ENCODE measurements around the gene AP4E1.
"Not testable (repeated sequence)": the region's sequence is repeated elsewhere in the genome, so short reads cannot be mapped to it uniquely, and the experiment has no call there.

Gene AP4E1

DNA sequence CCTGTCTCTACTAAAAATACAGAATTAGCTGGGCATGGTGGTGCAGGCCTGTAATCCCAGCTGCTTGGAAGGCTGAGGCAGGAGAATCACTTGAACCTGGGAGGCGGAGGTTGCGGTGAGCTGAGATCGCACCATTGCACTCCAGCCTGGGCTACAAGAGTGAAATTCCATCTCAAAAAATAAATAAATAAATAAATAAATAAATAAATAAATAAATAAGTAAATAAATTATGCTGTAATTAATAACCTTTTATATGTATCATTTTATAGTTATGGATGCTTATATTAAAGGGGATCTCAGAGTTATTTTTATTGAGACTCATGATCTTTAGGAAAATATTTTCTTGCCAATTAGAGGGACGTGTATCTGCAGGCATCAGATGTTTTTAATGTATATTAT is 10.9 kb downstream of the AP4E1 start:
- not testable (repeated sequence) for H3K4me3 ChIP-seq (ENCODE audit: low read length); H3K4me2 ChIP-seq (ENCODE audit: low read length)
- H3K36me3 ChIP-seq (ENCODE audit: insufficient read depth, low read length) = peaks cover 31% of the 10 kb centered on the region

DNA sequence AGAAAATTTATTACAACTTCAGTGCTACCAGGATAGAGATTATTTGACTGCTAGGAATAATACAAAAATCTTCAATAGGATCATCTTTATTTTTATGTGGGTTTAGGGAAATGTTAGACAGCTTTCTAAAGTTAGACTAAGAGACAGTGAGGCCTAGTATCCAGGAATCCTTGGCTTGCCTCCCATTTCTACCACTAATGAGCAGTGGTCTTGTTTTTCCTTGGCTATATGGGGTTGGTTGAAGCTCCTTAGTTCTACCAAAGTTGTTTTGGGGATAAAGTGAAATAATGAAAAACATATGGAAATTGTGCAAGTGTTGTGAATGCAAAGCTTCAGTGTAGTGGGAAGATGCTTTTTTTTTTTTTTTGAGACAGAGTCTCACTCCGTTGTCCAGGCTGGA is 16.8 kb downstream of the AP4E1 start:
- no peaks in the 10 kb centered on the region for H3K9me3 ChIP-seq (replicated peaks; ENCODE audit: low read length)
- H3K4me1 ChIP-seq (ENCODE audit: control insufficient read depth, insufficient read depth, low read length) = no peaks in the 10 kb centered on the region
- H3K4me2 ChIP-seq (ENCODE audit: low read length) = no peak overlapping the region
- no peak overlapping the region for H3K4me3 ChIP-seq (ENCODE audit: low read length)
- H3K36me3 ChIP-seq (ENCODE audit: insufficient read depth, low read length) = peaks cover 32% of the 10 kb centered on the region
- H3K27me3 ChIP-seq (ENCODE audit: control insufficient read depth, insufficient read depth, low read length) = no peaks in the 10 kb centered on the region
- H3K9ac ChIP-seq (ENCODE audit: low read depth, low read length) = no peak overlapping the region

More for the DNA sequence above, 10.9 kb downstream of the AP4E1 start:
- not testable (repeated sequence) for H3K9me3 ChIP-seq (replicated peaks; ENCODE audit: low read length); H3K27me3 ChIP-seq (ENCODE audit: control insufficient read depth, insufficient read depth, low read length); H3K4me1 ChIP-seq (ENCODE audit: control insufficient read depth, insufficient read depth, low read length); H3K9ac ChIP-seq (ENCODE audit: low read depth, low read length)

DNA sequence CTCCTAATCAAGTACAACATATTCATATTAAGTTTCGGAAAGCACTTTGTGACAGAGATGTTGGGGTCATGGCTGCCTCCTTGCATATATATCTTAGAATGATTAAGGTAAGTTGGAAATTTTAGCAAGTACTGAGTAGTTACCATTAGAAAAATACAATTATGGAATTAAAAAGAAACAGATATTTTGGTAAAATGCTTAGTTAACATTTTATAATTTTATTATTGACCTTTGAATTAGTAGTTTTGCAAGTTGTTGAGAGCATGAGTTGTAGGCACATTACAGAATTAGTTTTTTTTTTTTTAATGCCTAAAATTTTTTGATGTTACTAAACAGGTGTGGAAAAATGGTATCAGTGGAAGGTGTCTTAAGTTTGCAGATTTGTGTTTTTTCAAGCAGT is 20.6 kb downstream of the AP4E1 start:
- H3K36me3 ChIP-seq (ENCODE audit: insufficient read depth, low read length) = peaks cover 37% of the 10 kb centered on the region

GRCh38 chr15:50930792-50931191 is 22.3 kb downstream of the AP4E1 start:
- peaks cover 36% of the 10 kb centered on the region for H3K36me3 ChIP-seq (ENCODE audit: insufficient read depth, low read length)
- H3K9ac ChIP-seq (ENCODE audit: low read depth, low read length) = no peak overlapping the region
- H3K4me3 ChIP-seq (ENCODE audit: low read length) = no peak overlapping the region
- no peak overlapping the region for H3K4me2 ChIP-seq (ENCODE audit: low read length)
- no peaks in the 10 kb centered on the region for H3K27me3 ChIP-seq (ENCODE audit: control insufficient read depth, insufficient read depth, low read length)
- no peaks in the 10 kb centered on the region for H3K9me3 ChIP-seq (replicated peaks; ENCODE audit: low read length)
- no peaks in the 10 kb centered on the region for H3K4me1 ChIP-seq (ENCODE audit: control insufficient read depth, insufficient read depth, low read length)

More for the DNA sequence above, 20.6 kb downstream of the AP4E1 start:
- no peaks in the 10 kb centered on the region for H3K4me1 ChIP-seq (ENCODE audit: control insufficient read depth, insufficient read depth, low read length)
- H3K4me3 ChIP-seq (ENCODE audit: low read length) = no peak overlapping the region
- no peaks in the 10 kb centered on the region for H3K9me3 ChIP-seq (replicated peaks; ENCODE audit: low read length)
- no peaks in the 10 kb centered on the region for H3K27me3 ChIP-seq (ENCODE audit: control insufficient read depth, insufficient read depth, low read length)
- no peak overlapping the region for H3K4me2 ChIP-seq (ENCODE audit: low read length)
- H3K9ac ChIP-seq (ENCODE audit: low read depth, low read length) = no peak overlapping the region

DNA sequence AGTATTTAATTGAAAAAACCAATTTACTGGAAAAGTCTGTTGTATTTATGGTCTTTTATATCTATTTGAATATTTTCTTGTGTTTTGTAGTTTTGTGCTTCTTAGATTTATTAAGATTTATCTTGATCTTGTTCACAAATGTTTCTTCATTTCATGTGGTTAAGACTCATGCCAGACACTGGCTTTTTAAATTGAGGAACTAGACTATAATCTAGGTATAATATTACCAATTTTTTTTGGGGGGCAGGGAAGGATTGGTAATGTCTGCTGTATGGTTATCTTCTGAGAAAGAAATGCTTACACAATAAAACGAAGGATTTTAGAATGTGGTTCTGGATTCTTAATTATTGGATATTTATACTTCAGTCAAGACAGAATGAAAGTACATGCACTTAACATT is 24.9 kb downstream of the AP4E1 start:
- Histone ChIP-seq H3K9me3 (replicated peaks; ENCODE audit: low read length) (no peaks in the 10 kb centered on the region), H3K36me3 (ENCODE audit: insufficient read depth, low read length) (peaks cover 35% of the 10 kb centered on the region)

GRCh38 chr15:50938525-50938924 is 30.0 kb downstream of the AP4E1 start:
- Histone ChIP-seq H3K4me2 (ENCODE audit: low read length) (no peak overlapping the region), H3K27me3 (ENCODE audit: control insufficient read depth, insufficient read depth, low read length) (no peaks in the 10 kb centered on the region), H3K9ac (ENCODE audit: low read depth, low read length) (no peak overlapping the region), H3K9me3 (replicated peaks; ENCODE audit: low read length) (no peaks in the 10 kb centered on the region), H3K4me1 (ENCODE audit: control insufficient read depth, insufficient read depth, low read length) (peaks cover 11% of the 10 kb centered on the region), H3K4me3 (ENCODE audit: low read length) (no peak overlapping the region), H3K36me3 (ENCODE audit: insufficient read depth, low read length) (peaks cover 32% of the 10 kb centered on the region)

More for the DNA sequence above, 24.9 kb downstream of the AP4E1 start:
- Histone ChIP-seq H3K4me1 (ENCODE audit: control insufficient read depth, insufficient read depth, low read length) (no peaks in the 10 kb centered on the region), H3K4me2 (ENCODE audit: low read length) (no peak overlapping the region), H3K4me3 (ENCODE audit: low read length) (no peak overlapping the region), H3K27me3 (ENCODE audit: control insufficient read depth, insufficient read depth, low read length) (no peaks in the 10 kb centered on the region), H3K9ac (ENCODE audit: low read depth, low read length) (no peak overlapping the region)

DNA sequence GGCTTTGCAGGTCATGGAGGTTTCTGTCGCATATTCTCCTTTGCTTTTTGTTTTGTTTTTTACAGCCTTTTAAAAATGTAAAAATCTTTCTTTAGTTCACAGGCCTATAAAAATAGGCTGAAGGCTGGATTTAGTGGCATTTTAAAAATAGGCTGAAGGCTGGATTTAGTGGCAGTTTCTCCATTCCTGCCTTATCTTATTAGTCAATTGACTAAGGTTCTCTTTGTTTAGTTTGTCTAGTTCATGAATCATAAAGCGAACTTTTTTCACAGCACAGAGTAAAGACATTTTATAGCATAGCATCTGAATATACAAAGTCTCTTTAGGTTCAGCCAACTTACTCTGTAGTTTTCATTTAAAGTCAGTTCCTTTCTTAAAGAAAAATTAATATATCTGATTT is 31.4 kb downstream of the AP4E1 start:
- Histone ChIP-seq H3K4me2 (ENCODE audit: low read length) (no peak overlapping the region), H3K27me3 (ENCODE audit: control insufficient read depth, insufficient read depth, low read length) (no peaks in the 10 kb centered on the region), H3K4me3 (ENCODE audit: low read length) (no peak overlapping the region), H3K9me3 (replicated peaks; ENCODE audit: low read length) (no peaks in the 10 kb centered on the region), H3K4me1 (ENCODE audit: control insufficient read depth, insufficient read depth, low read length) (peaks cover 11% of the 10 kb centered on the region), H3K36me3 (ENCODE audit: insufficient read depth, low read length) (peaks cover 34% of the 10 kb centered on the region), H3K9ac (ENCODE audit: low read depth, low read length) (no peak overlapping the region)

DNA sequence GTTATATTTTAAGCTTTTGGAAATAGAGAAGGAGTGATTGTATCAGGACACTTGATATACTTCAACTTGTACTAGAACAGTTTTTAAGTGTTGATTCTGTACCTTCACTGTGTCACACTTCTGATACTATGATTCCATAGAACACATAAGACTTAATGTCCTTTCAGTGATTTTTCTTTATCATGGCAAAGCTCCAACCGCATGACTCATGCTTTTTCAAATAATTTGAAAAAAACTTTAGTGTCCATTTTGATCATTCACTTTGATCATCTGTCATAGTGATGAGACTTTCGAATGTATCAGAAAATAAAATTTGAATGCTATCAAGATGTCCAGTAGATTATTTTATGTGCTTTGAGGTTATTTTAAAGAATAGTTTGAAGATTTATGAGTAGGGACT is 32.0 kb downstream of the AP4E1 start:
- Histone ChIP-seq H3K36me3 (ENCODE audit: insufficient read depth, low read length) (peaks cover 30% of the 10 kb centered on the region), H3K4me2 (ENCODE audit: low read length) (no peak overlapping the region), H3K9me3 (replicated peaks; ENCODE audit: low read length) (no peaks in the 10 kb centered on the region), H3K4me1 (ENCODE audit: control insufficient read depth, insufficient read depth, low read length) (peaks cover 14% of the 10 kb centered on the region), H3K9ac (ENCODE audit: low read depth, low read length) (no peak overlapping the region), H3K4me3 (ENCODE audit: low read length) (no peak overlapping the region), H3K27me3 (ENCODE audit: control insufficient read depth, insufficient read depth, low read length) (no peaks in the 10 kb centered on the region)

DNA sequence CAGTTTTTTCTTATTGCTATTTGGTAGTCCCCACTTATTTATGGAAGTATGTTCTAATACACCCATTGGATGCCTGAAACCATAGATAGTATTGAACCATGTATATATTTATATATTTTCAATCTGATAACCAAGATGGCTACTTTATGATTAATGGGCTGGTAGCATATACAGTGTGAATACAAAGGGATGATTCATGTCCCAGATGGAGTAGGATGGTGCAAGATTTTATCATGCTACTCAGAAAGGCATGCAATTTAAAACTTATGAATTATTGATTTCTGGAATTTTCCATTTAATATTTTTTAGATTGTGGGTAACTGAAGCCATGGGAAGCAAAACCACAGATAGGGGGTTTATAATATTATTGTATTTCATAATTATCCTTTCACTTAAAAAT is 35.2 kb downstream of the AP4E1 start:
- H3K36me3 ChIP-seq (ENCODE audit: insufficient read depth, low read length) = peaks cover 27% of the 10 kb centered on the region

GRCh38 chr15:50944672-50945071 is 36.2 kb downstream of the AP4E1 start:
- Histone ChIP-seq H3K27me3 (ENCODE audit: control insufficient read depth, insufficient read depth, low read length) (no peaks in the 10 kb centered on the region), H3K9ac (ENCODE audit: low read depth, low read length) (no peak overlapping the region), H3K9me3 (replicated peaks; ENCODE audit: low read length) (no peaks in the 10 kb centered on the region), H3K36me3 (ENCODE audit: insufficient read depth, low read length) (peaks cover 27% of the 10 kb centered on the region), H3K4me1 (ENCODE audit: control insufficient read depth, insufficient read depth, low read length) (peaks cover 12% of the 10 kb centered on the region), H3K4me3 (ENCODE audit: low read length) (no peak overlapping the region), H3K4me2 (ENCODE audit: low read length) (no peak overlapping the region)

More for the DNA sequence above, 35.2 kb downstream of the AP4E1 start:
- Histone ChIP-seq H3K9me3 (replicated peaks; ENCODE audit: low read length) (no peaks in the 10 kb centered on the region), H3K4me3 (ENCODE audit: low read length) (no peak overlapping the region), H3K9ac (ENCODE audit: low read depth, low read length) (no peak overlapping the region), H3K4me1 (ENCODE audit: control insufficient read depth, insufficient read depth, low read length) (peaks cover 15% of the 10 kb centered on the region), H3K27me3 (ENCODE audit: control insufficient read depth, insufficient read depth, low read length) (no peaks in the 10 kb centered on the region), H3K4me2 (ENCODE audit: low read length) (no peak overlapping the region)

GRCh38 chr15:50945725-50946124 is 37.2 kb downstream of the AP4E1 start:
- peaks cover 4% of the 10 kb centered on the region for H3K4me1 ChIP-seq (ENCODE audit: control insufficient read depth, insufficient read depth, low read length)
- H3K4me3 ChIP-seq (ENCODE audit: low read length) = no peak overlapping the region
- no peaks in the 10 kb centered on the region for H3K27me3 ChIP-seq (ENCODE audit: control insufficient read depth, insufficient read depth, low read length)
- peaks cover 36% of the 10 kb centered on the region for H3K36me3 ChIP-seq (ENCODE audit: insufficient read depth, low read length)
- no peak overlapping the region for H3K4me2 ChIP-seq (ENCODE audit: low read length)
- H3K9ac ChIP-seq (ENCODE audit: low read depth, low read length) = no peak overlapping the region
- H3K9me3 ChIP-seq (replicated peaks; ENCODE audit: low read length) = no peaks in the 10 kb centered on the region

- not testable (repeated sequence) for H3K9ac ChIP-seq (ENCODE audit: low read depth, low read length); H3K9me3 ChIP-seq (replicated peaks; ENCODE audit: low read length); H3K4me1 ChIP-seq (ENCODE audit: control insufficient read depth, insufficient read depth, low read length); H3K27me3 ChIP-seq (ENCODE audit: control insufficient read depth, insufficient read depth, low read length); H3K4me3 ChIP-seq (ENCODE audit: low read length); H3K4me2 ChIP-seq (ENCODE audit: low read length)
- H3K36me3 ChIP-seq (ENCODE audit: insufficient read depth, low read length) = peaks cover 41% of the 10 kb centered on the region
These were observed 42.3 kb downstream of the AP4E1 start for GRCh38 chr15:50950745-50951144.
